Measurements from ENCODE around the gene GRID1. TPM values are rescaled to one million over a fixed set of nuclear protein-coding genes. Genes with fewer than 3 reads are reported as not detected.

Gene GRID1
- total RNA-seq, 1 donor from 2014 or later: 0.22 TPM

GRCh38 chr10:86188796-86189558 lies 177.6 kb downstream of the GRID1 start:
- H3K4me1 Mint-ChIP-seq (ENCODE audit: low read depth): no peaks in the 10 kb centered on the region
- peaks cover 5% of the 10 kb centered on the region for H3K9me3 Mint-ChIP-seq (ENCODE audit: low read depth)
- H3K36me3 Mint-ChIP-seq (ENCODE audit: insufficient read depth): no peaks in the 10 kb centered on the region
- H3K4me3 Mint-ChIP-seq (ENCODE audit: low read depth): no peak overlapping the region
- no peak overlapping the region for H3K27ac Mint-ChIP-seq
- peaks cover 13% of the 10 kb centered on the region for H3K27me3 Mint-ChIP-seq
- no peak for TF ChIP-seq CTCF (IDR thresholded peaks at IDR 0.05; ENCODE audit: unreplicated experiment)
- DNase-seq (ENCODE audit: low spot score, unreplicated experiment): no peak

- Mint-ChIP-seq H3K4me3 (ENCODE audit: low read depth) (no peak overlapping the region), H3K4me1 (ENCODE audit: low read depth) (no peaks in the 10 kb centered on the region), H3K9me3 (ENCODE audit: low read depth) (peaks cover 5% of the 10 kb centered on the region), H3K27ac (no peak overlapping the region), H3K36me3 (ENCODE audit: insufficient read depth) (no peaks in the 10 kb centered on the region), H3K27me3 (peaks cover 13% of the 10 kb centered on the region)
- no peak for TF ChIP-seq CTCF (IDR thresholded peaks at IDR 0.05; ENCODE audit: unreplicated experiment)
- no peak for DNase-seq (ENCODE audit: low spot score, unreplicated experiment)
These were observed 178.3 kb downstream of the GRID1 start for GRCh38 chr10:86188326-86188725.

GRCh38 chr10:86187499-86188239 lies 178.9 kb downstream of the GRID1 start:
- Mint-ChIP-seq H3K4me3 (ENCODE audit: low read depth) (no peak overlapping the region), H3K27me3 (peaks cover 14% of the 10 kb centered on the region), H3K27ac (no peak overlapping the region), H3K9me3 (ENCODE audit: low read depth) (peaks cover 5% of the 10 kb centered on the region), H3K4me1 (ENCODE audit: low read depth) (no peaks in the 10 kb centered on the region), H3K36me3 (ENCODE audit: insufficient read depth) (no peaks in the 10 kb centered on the region)
- no peak for DNase-seq (ENCODE audit: low spot score, unreplicated experiment)
- no peak for TF ChIP-seq CTCF (IDR thresholded peaks at IDR 0.05; ENCODE audit: unreplicated experiment)

- H3K36me3 Mint-ChIP-seq (ENCODE audit: insufficient read depth): no peaks in the 10 kb centered on the region
- H3K27ac Mint-ChIP-seq: no peak overlapping the region
- H3K4me1 Mint-ChIP-seq (ENCODE audit: low read depth): no peaks in the 10 kb centered on the region
- H3K9me3 Mint-ChIP-seq (ENCODE audit: low read depth): peaks cover 5% of the 10 kb centered on the region
- H3K4me3 Mint-ChIP-seq (ENCODE audit: low read depth): no peak overlapping the region
- H3K27me3 Mint-ChIP-seq: peaks cover 15% of the 10 kb centered on the region
- TF ChIP-seq CTCF (IDR thresholded peaks at IDR 0.05; ENCODE audit: unreplicated experiment): no peak
- DNase-seq (ENCODE audit: low spot score, unreplicated experiment): no peak
These were observed 180.0 kb downstream of the GRID1 start for GRCh38 chr10:86186633-86187032.

GRCh38 chr10:86182595-86182994 lies 184.0 kb downstream of the GRID1 start:
- Mint-ChIP-seq H3K4me1 (ENCODE audit: low read depth) (no peaks in the 10 kb centered on the region), H3K4me3 (ENCODE audit: low read depth) (no peak overlapping the region), H3K27ac (no peak overlapping the region), H3K36me3 (ENCODE audit: insufficient read depth) (no peaks in the 10 kb centered on the region), H3K9me3 (ENCODE audit: low read depth) (peaks cover 5% of the 10 kb centered on the region), H3K27me3 (peaks cover 15% of the 10 kb centered on the region)
- no peak for TF ChIP-seq CTCF (IDR thresholded peaks at IDR 0.05; ENCODE audit: unreplicated experiment)
- DNase-seq (ENCODE audit: low spot score, unreplicated experiment): no peak

All from progenitor cell of endocrine pancreas (in vitro differentiated cells).